NCI-H2196 treated with DMSO at 0.1 percent for 48 hours (cell line): ENCODE measurements around the gene FAT1.
A peak's percentile ranks its signal among the peaks of the same experiment; 100 is the strongest.

Experiments used
- DNase-seq: peaks from one replicate; lab custom pipeline; 2025; ENCODE audit not compliant: unreplicated experiment; lab: John Stamatoyannopoulos, UW

The FAT1 gene

GRCh38 chr4:186700746-186701145, 22.9 kb downstream of the FAT1 start:
- no peak for DNase-seq

GRCh38 chr4:186699881-186700397, 23.7 kb downstream of the FAT1 start:
- no peak for DNase-seq

GRCh38 chr4:186699298-186699697, 24.4 kb downstream of the FAT1 start:
- no peak for DNase-seq

- DNase-seq: no peak
Measured at GRCh38 chr4:186698525-186698924, 25.1 kb downstream of the FAT1 start.

GRCh38 chr4:186698028-186698427, 25.6 kb downstream of the FAT1 start:
- DNase-seq: no peak

GRCh38 chr4:186695392-186695791, 28.3 kb downstream of the FAT1 start:
- DNase-seq: peak; percentile 27

- DNase-seq: no peak
Measured at GRCh38 chr4:186693894-186694293, 29.8 kb downstream of the FAT1 start.

- no peak for DNase-seq
Measured at GRCh38 chr4:186693159-186693815, 30.4 kb downstream of the FAT1 start.

GRCh38 chr4:186691396-186691795, 32.3 kb downstream of the FAT1 start:
- DNase-seq: no peak

GRCh38 chr4:186689476-186689875, 34.2 kb downstream of the FAT1 start:
- peak; percentile 22 for DNase-seq

- peak; percentile 23 for DNase-seq
Measured at GRCh38 chr4:186688150-186688943, 35.3 kb downstream of the FAT1 start.

GRCh38 chr4:186687265-186687664, 36.4 kb downstream of the FAT1 start:
- no peak for DNase-seq

GRCh38 chr4:186685767-186686183, 37.9 kb downstream of the FAT1 start:
- DNase-seq: no peak

GRCh38 chr4:186684889-186685309, 38.8 kb downstream of the FAT1 start:
- DNase-seq: no peak

- no peak for DNase-seq
Measured at GRCh38 chr4:186684220-186684619, 39.4 kb downstream of the FAT1 start.

- no peak for DNase-seq
Measured at GRCh38 chr4:186680641-186681040, 43.0 kb downstream of the FAT1 start.

- DNase-seq: no peak
Measured at GRCh38 chr4:186676531-186677161, 47.0 kb downstream of the FAT1 start.

GRCh38 chr4:186669735-186670134, 53.9 kb downstream of the FAT1 start:
- no peak for DNase-seq

GRCh38 chr4:186669159-186669731, 54.4 kb downstream of the FAT1 start:
- DNase-seq: no peak

- DNase-seq: no peak
Measured at GRCh38 chr4:186666750-186667149, 56.9 kb downstream of the FAT1 start.

GRCh38 chr4:186666252-186666651, 57.4 kb downstream of the FAT1 start:
- no peak for DNase-seq
